ENCODE data around the gene CADPS. TPM values are rescaled to one million over a fixed set of nuclear protein-coding genes. Genes with fewer than 3 reads are reported as not detected.

Gene CADPS
- total RNA-seq, 1 experiment from 2014 or later: 0.17 TPM

DNA sequence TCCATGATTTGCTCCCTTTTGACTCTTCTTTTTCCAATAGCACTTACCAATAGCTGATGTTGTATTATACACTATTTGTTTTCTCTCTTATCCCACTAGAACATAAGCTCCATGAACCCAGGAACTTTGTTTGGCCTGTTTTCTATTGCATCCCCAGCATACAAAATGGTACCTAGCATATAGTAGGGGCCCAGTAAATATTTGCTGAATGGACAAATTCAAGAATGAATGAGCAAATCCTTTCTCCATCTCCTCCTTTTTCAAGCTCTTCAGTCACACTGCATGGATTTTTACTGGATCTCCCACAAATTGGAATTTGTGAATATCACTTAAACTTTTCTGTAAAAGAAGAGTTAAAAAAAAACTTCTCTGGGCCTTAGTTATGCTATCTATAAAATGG is 435.2 kb downstream of the CADPS start:
- no peak for DNase-seq (ENCODE audit: low spot score)

DNA sequence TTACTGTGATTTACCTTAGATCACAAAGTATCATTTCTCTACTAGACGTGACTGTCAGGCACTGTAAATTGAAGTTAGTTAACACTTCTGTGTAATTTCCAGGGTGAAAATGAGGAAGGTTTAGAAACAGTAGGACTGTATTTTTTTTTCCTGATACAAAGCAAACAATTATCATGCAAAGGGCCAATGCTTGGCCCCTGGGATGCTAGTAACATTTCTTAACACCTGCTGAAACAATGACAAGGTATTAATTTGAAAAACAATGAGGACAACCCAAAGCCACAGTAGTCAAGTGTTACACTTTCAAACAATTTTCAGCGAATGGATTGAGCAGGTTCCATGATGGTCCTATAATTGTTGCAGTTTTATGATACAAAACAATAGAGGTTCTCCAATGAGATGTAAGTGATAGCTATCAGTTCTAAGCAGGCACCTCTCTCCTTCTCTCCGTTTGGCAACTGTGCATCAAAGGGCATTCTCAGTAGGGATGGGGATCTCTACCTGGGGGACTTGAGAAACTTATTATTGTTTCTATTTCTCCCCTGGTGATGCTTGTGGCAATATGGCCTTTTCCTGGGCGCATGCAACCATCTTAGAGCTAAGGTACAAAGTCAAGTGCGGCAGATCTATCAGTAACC is 435.9 kb downstream of the CADPS start:
- DNase-seq (ENCODE audit: low spot score): no peak

DNA sequence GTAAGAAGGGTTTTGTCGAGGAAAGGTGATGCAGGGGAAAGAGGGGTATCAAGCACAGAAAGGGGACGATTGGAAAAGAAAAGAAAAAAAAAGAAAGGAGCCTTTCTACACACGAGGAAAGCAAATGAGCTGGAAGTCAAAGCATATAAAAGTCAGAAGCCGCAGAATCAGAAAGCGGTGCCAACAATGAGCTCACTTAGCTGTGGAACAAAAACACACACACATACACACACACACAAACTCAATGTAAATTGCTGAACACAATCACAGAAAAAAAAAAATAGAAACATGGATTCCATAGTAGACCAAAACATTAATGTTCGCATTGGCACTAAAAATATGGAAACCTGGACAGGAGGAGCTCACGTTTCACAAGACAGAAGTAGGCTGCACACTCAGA is 438.4 kb downstream of the CADPS start:
- no peak for DNase-seq (ENCODE audit: low spot score)

DNA sequence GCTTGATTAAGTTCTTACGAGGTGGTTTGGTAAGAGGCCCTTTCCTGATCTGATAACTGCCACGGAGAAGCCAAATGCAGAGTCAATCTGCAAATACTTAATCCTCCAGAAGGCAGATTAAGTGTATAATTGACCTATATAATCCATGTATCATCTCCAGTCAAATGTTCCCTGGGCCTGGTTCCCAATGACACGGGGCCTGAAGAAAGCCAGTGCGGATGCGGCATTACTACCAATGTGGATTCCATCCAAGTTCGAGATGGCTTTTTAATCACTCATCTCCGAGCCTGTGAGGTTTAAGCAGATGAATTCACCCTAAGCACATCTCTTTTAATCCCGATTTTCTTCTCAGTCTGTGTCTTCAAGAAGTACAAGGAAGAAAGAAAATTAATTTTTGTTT is 441.8 kb downstream of the CADPS start:
- DNase-seq (ENCODE audit: low spot score): no peak

DNA sequence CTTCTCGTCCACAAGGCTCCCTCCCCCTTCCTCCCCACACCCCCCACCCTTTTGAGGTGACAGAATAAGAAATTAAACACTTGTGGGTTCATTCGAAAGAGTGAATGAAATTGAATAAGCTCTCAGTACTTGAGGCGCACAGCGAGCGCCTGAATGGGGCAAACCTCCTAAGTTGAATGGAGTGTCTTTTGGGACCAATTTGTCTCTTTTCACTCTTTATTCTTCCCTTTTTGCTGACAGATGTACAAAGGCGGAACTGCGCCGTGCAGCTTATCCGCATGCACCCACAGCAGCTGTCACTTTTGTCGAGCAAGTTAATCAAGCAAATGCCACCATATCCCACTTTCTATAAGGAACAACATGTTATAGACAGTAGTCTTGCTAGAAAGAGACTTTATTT is 454.0 kb downstream of the CADPS start:
- no peak for DNase-seq (ENCODE audit: low spot score)

DNA sequence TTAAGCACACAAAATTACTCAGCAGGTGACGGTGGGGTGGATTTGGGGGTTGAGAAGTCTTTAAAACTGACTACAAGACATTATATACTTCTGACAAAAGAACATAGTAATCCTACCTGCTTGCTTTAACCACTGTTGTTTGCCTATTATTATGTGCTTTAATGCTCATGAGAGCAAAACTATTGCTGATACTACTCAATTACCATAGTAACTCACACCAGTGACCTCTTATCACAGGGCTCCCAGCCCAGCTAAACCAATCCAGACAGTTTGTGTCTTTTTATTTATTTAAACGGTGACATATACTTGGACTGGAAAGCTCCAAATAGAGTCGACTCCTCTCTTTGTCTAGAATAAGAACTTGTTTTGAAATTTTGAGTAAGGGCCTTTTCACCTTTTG is 459.1 kb downstream of the CADPS start:
- DNase-seq (ENCODE audit: low spot score): no peak

DNA sequence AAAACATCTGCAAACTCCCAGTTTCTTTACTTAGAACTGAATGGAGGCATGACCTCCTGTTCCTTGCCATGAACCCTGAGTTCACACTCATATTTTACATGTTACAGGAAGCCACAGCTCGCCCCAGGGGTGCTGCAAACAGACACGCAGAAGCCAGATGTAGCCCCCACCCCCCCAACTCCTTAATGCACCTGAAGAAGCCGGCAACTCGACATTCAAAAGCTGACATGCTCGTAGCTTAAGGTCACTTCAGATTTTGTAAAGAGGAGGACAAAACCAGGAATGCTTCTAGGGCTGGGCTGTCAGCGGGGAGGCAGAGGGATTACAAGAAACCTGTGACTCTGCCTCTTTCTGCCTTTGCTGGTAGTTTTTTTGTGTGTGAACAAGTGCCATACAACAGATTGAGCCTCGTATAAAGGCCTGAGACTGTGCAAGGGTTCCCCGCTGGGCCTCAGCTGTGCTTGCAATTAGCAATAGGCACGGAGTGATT is 459.9 kb downstream of the CADPS start:
- DNase-seq (ENCODE audit: low spot score): no peak

DNA sequence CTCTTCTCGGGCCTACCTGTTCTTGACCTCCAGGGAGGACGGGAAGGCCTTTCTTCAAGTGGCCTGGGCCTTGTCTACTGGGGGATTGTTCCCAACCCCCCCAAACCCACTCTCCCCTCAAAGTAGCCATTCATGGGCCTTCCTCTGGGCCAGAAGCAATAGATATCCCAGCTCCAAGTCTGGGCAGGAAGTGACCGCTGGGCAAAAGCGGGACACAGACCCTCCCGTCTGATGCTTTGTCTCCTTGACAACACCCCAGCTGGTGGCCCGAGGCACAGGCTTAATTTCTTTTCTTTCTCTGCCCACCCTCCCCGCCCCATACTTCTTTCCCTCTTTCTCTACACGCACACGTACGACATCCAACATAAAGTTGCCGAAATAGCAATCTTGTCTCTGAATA is 460.4 kb downstream of the CADPS start:
- DNase-seq (ENCODE audit: low spot score): no peak

DNA sequence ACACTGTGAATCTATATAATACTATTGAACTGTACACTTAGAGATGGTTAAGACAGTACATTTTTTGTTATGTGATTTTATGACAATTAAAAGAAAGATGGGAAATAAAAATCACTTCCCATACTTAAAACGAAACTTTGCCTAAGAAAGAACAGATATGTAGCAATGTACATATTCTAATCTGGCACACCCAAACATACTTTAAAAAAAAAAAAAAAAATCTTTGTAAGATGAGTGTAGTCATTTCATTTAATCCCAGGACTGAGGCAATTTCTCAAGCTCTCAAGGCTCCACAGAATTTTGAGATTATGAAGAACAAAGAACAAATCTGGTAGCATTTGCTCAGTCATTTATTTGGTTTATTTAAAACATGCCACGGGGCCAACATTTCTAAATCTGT is 461.5 kb downstream of the CADPS start:
- no peak for DNase-seq (ENCODE audit: low spot score)

DNA sequence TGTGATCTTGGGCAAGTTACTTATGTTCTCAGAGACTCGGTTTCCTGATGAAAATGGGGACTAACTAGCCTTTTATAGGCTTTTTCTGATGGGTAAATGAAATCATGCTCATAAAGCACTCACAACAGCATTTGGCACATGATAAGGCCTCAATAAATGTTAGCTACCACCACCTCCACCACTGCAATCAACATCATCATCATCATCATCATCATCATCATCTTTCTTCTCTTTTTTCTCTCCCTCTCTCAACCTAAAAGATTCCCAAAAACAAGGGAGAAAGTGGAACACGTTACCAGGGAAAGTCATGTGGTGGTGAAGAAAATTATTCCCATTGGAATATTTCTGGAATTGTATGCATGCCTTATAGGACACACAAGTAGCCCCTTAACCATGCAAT is 468.3 kb downstream of the CADPS start:
- no peak for DNase-seq (ENCODE audit: low spot score)

DNA sequence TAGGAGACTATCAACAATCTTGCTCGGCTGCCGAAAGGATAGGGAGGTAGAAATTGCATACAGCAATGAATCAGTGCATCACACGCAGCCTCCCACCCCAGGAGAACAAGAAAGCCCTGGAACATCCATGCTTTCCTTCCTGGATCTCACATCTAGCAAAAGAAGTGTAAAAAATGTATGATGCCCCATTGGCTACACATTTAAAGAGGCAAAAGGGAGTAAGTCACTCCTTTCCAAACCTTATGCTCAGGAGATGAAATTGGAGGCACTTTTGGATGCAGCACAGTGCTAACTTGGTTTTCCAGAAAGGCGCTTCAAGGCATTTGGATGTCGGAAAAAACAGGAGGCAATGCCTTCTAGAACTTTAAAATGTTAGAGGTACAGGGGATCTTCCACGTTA is 469.6 kb downstream of the CADPS start:
- DNase-seq (ENCODE audit: low spot score): no peak

DNA sequence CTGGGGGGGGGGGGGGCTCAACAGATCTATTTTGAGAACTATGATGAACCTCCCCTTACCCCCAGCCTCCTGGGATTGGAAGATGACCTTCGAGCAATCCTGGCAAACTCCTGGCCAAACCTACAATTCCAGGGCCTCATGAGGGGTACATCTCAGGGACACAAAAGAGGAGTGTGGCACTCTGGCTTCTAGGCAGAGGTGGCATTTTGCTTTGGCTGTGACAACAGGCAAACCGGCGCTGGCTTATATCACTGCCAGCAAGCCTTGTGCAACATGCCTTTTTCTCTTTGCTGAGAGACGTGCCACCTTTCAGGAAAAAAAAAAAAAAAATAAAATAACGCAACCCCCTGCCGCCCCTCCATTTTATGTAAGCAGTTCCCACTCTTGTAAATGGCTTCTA is 470.1 kb downstream of the CADPS start:
- no peak for DNase-seq (ENCODE audit: low spot score)

DNA sequence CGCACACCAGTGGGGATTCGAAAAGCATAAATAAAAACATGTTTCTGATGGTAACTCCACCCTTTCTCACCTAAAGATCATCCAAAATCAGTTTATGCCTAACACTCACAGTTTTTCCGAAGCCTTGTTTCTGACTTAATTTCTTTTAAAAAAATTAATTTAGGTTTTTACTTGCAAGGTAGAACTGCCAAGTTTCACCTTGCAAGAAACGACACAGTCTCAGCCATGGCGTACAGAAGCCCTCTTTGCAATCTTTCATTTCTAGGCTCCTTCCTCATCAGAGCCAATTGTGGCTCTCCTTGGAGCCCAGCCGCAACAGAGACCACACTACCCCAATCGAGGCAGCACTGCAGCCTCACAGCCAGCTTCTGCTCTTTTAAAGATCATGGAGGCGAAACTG is 470.9 kb downstream of the CADPS start:
- DNase-seq (ENCODE audit: low spot score): no peak

DNA sequence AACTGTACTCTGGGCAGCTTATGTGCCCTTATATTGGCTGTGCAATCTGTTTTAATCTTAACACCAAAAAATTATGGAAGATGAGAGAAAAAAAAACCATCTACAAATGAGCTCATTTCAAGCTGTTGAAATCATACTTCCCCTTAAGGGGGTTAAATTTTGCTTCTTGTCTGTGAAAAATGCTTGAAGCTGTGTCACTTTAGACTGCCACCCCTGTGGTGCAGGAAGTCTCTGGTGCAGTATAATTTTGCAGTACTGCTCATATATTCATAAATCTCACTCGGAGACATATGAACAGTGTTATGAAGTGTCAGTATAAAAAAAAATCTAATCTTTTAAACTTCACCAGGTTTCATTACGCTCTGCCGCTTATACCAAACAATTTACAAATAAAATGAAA is 471.5 kb downstream of the CADPS start:
- no peak for DNase-seq (ENCODE audit: low spot score)

DNA sequence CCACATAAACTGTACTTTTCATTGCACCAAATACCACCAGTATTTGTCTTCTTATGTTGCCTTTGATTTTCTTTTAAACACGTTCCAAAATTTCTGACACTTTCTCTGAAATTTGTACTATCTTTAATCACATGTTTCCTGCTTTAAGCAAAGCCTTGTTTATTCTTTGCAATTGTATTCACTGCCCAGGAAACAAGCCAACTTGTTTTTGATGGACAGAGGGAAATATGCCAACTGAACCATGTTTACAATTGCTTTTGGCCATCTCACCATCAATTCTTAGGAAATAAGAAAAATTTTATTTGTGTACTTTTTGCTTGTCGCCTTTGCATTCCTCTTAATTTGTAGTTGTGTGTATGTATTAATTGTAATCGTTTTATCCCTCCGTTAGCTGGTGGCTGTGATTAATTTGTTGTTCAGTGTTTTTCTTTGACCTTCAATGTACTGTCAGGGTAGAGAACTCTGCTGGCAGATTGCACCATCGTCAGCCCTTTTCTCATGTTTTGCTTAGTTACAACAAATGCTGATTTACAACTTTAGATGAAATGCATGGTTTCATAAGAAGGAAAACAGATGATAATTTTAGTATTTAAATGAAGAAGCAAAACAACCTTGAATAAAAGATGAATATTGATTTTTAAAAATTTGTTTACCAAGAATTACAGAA is 482.5 kb downstream of the CADPS start:
- no peak for DNase-seq (ENCODE audit: low spot score)

DNA sequence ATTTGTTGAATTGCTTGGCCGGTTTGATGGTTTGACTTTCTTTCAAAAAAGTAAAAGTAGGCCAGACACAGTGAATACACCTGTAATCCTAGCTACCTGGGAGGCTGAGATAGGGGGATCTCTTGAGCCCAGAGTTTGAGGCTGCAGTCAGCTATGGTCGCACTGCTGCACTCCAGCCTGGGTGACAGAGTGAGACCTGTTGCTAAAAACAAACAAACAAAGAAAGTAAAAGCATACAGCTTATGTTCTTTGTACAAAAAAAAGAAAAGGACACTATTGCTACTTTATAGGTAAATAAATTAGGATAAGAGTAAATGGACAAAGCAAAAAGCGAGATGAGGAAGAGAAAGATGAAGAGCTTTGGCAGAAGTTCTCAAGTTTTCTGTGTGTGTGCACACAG is 488.0 kb downstream of the CADPS start:
- DNase-seq (ENCODE audit: low spot score): no peak

DNA sequence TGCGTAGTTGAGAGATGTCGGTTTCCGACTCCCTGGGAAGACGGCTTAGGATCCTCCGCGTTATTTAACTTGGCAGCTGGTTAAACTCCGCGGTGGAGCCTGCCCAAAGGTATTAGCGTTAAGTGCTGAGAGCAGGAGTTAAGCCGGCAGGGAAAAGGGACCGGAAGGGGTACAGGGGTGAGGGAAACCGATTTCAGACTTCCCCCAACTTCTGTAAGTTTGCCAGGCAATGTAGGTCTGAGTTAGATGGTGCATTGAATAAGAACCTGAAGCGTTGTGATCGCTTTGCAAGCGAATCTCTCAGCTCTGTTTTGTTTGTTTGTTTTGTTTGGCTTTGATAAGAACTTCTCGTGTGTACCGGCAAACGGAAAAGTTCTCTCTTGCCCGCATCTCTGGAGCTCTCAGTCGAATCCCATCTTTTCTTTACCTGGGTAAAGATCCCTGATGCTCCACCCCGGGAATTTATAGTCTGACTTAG is 495.9 kb downstream of the CADPS start:
- DNase-seq (ENCODE audit: low spot score): no peak

DNA sequence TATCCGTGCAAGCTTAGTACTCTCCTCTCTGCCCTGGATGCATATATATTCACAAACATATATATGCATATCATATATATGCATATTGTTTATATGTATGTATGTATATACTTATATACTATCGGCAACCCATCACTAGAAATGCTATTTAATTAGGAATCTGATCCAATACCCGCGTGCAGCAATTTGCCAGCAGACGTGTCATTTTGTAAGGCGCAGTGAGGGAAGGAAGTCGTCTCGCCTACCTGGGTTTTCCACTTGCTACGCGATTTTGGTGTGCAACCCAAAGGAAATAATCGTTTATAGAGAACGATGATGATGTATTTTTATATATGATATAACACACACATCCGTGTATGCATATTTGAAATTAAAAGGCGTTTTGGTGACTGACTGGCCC is 496.3 kb downstream of the CADPS start:
- DNase-seq (ENCODE audit: low spot score): no peak

DNA sequence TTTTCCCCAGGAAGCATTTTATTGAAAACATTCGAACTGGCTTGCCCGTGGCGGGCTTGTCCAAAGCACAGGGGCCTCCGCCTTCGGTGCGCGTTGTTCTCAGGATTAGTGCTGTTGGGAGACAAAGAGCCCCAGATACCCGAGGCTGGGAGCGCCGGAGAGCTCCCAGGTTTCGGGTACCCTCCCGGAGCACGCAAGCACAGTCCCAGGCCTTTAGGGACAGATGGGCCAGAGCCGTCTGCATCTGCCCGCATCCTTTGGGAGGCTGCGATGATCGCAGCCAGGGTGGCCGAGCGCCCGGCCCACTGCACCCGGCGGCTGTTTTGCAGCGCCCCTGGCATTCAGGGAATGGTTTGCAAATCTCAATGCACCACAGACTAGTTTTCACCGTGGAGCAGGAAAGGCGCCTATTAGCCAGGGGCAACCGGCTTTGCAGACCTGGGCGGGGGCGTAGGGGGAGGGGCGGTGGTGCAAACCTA is 496.9 kb downstream of the CADPS start:
- DNase-seq (ENCODE audit: low spot score): no peak

DNA sequence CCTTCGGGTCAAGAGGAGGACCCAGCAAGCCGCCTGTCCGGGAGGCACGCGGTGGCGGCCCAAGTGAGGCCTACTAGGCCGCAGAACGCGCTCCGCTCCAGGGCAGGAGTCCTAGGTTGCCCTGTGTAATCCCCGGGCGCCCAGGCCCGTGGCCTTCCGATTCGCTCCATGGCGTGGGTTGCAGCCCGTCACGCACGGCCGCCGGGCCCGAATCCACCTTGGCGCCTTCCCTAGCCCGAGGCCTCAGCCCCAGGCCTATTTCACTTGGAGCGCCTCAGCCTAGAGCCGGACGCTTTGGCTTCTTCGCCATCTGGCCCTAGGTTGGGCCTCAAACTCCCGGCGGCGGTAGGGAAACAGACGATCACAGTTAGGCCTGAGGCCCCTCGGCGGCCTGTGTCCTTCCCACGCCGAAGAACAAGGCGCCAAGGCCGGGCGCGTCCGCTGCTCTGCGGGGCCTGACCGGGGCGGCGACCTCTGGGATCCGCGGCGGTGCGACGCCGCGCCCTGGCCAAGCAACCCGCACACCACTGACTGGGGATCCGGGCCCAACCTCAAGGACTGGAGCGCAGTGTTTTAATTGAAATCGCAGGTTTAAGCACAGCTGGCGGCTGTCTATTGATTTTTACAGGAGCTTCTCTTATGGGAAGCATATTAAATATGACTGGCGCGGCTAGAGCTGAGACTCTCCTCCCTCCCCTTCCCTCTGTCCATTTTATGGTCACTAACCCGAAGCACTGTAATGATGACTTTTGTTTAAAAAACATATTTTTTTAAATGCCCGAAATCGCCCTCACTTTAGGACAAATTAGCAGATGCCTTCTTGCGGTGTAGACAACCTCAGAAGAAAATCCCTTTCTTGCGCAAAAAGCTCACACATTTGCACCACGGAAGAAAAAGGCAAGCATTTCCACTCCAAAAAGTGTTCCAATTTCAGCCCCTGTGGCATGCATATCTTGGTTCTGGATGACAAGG is 498.0 kb downstream of the CADPS start:
- DNase-seq (ENCODE audit: low spot score): no peak

DNA sequence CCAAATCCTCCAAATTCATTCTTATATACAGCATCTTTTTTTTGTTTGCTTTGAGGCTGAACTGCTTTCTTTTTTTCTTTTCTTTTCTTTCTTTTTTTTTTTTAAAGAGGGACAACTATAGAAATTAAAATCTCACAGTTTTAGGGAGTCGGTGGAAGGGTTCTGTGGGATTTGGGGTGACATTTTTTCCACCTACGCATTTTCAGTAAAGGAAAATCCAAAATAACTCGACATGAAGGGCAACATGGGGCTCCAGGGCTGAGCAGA is 498.8 kb downstream of the CADPS start:
- DNase-seq (ENCODE audit: low spot score): no peak

DNA sequence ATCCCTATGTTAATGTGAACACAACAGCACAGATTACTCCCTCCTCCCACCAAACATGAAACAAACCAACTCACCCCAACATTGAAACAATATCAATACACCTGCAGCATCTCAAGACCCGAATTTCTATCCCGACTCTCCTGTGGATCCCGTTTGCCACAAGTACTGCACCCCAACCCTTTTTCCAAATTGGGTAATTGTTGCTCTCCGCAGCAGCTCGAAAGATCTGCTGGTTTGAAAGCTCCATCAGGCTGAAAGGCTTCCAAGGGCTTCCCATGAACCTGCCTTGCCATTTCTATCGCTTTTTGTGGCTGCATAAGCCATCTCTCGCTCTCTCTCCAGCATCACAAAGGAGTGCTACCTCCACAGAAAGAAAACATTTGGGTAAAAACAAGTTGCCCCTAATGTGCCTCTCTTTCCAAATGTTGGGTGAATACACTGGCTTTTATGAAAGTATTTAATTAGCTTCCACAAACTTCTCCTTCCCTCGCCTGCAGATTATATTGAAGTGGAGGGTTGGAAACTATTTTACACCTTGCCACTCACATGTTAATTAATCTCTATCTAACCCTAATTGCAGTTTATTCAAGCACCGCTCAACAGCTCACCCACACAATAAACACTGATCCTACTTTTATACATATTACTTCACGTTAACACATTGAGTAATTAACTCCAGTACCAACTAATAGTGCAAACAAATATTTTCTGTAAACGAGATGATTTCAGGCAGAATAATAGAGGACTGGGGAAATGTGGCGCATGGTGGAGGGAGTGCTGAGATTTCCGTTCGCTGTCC is 499.4 kb downstream of the CADPS start:
- DNase-seq (ENCODE audit: low spot score): no peak
